NCI-H82 (cell line): ENCODE measurements around the gene TRIM33.
"Not testable (repeated sequence)": the region's sequence is repeated elsewhere in the genome, so short reads cannot be mapped to it uniquely, and the experiment has no call there.

Source experiments
- DNase-seq: peaks from one replicate; lab custom pipeline; 2025; lab: John Stamatoyannopoulos, UW

Gene TRIM33

DNA sequence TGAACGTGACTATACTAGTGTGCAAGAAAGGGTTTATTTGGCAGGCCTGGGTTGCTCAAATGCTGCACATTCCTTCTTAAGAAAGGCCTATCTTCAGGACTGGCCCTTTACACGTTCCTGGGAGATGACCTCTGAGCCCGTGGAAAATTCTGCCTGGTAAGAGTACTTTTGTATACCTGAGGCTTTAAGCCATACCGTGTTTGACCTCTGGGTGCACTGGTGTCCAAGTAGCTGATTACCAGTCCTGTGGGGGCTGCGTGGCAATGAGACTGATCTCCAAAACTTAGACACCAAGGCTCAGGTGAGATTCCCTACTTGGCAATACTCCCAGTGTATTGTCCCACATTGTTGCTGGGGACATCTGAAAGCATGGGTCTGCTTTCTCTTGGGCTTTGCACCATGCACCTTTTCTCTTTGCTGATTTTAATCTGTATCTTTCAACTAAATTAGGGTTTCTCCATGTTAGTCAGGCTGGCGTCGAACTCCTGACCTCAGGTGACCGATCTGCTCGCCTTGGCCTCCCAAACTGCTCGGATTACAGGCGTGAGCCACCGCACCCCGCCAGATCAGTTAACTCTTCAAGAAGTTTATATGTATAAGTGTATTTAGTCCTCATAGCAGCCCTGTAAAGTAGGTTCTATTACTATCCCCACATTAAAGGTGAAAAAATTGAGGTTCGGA is 44.5 kb downstream of the TRIM33 start:
- no peak for DNase-seq

DNA sequence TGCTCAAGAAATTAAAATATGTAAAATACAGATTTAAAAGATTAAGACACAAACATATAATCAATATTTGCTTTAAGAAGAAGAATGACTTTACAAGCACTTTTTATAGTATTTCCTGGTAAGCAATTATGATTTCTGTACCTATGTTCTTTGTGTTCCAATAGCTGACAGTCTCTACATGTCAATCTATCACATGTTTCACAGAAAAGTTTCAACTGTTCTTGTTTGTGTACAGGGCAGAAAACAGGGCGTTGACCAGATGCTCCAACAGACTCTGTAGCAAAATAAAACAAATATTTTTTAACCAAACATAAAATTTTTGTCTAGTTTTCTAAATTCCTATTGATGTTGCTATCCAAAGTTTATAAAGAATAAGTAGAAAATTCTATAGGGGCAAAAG is 48.0 kb downstream of the TRIM33 start:
- no peak for DNase-seq

DNA sequence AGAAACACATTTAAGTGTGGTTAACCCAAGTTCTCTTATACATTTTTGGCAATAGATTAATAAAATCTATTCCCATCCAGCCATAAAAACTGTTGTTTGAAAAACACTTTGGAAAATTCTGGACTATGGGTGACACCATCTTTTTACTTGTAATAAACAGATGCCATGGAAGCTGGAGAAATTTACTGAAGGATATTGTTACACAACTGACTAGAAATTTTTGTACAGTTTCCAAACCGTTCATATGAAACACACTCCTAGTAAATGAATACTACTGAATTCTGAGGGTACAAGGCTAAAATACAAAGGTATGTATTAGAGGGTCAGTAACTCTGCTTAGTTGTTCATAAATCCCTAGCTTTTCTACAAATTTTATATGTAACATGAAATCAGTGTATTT is 48.7 kb downstream of the TRIM33 start:
- DNase-seq, result no peak

DNA sequence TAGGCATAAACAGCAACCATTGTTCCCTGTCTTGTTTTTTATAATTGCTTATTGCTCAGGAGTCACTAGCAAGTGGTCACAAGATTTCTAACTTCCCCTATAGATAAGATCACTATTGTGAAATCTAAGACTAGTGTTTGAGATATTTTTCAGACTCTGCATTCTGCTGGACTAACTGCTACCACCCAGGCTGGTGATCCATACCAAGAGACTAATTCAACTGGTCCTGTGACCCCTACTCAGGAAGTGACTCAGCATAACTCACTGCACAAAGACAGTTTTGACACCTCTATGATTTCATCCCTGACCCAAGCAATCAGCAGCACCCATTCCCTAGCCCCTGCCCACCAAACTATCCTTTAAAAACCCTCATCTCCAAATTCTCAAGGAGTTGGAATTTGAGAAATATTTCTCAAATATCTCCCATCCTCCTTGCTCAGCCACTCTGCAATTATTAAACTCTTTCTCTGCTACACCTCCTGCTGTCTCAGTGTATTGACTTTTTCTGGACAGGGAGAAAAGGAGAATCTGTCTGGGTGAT is 52.7 kb downstream of the TRIM33 start:
- DNase-seq, result no peak

DNA sequence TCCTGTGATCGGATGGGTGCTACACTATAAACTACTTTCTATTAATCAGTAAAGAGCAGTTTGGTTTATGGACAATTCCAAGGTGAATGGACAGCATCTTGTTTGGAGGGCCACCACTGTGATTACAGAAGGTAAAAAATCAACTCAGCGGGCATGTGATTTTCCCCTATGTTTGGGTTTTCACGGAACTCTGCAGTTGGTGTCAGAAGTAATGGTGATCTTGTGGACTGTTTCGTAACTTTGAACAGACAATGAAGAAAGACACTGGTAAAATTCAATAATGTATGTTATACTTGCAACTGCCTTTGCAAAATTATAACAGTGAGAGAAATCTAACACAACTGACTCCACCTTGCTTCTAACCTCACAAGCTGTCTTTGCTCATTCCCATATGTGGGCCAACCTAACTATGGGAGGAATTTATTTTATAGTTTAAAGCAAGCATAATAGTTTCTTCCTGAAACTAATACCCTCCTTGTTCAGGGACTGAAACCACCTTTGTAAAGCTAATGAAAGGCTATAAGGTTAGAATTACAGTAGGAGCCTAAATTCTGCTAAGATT is 53.2 kb downstream of the TRIM33 start:
- DNase-seq, result no peak

DNA sequence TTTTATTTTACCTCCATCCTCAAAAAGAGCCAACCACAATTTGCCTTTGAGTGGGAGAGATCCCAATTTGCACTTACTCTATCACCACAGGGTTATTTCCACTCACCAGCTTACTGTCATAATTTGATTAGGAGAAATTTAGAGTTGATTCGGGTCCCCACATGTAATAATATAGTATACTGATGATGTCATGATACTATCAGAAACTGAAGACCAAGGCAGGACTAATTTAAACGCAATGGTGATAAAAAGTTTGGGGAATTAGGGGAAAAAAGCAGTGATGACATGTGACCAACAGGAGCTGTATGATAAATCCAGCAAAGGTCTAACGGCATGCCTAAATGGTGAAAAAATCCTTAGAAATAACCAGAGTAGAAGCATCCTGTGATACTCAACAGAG is 54.4 kb downstream of the TRIM33 start:
- DNase-seq, result no peak

- no peak for DNase-seq
These were observed 55.8 kb downstream of the TRIM33 start for GRCh38 chr1:114455102-114455785.

- DNase-seq, result no peak
These were observed 56.5 kb downstream of the TRIM33 start for GRCh38 chr1:114454539-114454938.

DNA sequence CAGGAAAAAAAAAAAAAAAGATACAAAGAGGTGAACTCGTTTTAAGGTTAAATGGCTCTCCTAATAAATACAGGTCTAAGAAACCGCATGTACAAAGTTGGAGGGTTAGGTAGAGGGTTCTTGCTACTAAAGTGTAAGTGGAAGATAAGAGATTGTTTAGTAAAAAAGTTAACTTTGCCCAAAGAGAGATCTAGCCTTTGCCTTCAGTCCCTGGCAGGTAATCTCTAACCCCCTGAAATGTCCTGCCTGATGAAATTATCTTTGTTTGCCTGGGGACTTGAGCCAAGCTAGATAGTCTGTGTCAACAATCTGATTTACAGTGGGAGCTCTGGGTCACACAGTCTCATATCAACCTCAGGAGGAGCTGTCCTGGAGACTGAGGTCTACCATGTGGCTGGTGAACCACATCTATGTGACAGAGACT is 57.6 kb downstream of the TRIM33 start:
- DNase-seq, result no peak

DNA sequence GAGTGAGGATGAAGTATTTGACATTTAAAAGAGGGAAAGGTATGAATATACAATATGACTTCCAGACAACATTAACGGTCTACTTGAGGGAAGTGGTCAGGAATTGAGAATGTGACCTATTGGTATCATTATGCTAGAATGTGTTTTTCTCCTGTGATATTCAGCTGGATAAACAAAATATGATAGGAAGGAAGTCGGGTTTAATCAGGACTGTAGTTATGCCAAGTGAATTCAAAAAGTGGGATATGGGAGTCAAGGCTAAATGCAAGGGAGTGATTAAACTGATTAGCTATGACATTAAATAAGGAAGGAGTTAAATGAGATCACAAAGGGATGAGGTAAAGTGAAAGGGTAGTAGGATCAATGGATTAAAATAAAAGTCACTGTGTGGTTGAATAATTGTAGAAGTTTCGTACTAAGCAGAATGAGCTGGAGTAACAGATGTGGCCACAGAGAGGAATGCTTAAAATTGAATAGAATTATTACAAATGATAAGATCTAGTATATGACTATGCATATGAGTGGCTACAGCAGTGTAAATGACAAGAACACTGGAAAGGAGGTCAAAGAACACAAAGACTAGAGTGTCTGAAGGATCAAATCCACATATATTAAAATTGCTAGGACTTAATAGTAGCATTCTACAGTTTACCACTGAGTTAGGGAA is 62.5 kb downstream of the TRIM33 start:
- DNase-seq, result no peak

DNA sequence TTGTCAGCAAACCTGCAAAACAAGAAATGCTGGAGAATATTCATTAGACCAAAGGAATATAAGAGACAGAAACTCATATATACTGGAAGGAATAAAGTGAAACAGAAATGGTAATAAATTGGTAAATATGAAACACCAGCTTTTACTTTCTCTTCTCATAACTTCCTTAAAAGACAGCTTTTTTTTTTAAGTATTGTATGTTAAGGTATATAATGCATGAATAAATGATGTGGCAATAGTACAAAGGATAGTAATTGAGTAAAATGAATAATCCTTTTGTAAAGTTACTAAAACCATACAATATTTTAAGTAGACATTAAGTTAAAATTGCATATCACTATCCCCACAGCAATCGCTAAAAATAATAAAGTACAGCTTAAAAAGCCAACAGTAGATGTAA is 64.8 kb downstream of the TRIM33 start:
- no peak for DNase-seq

- DNase-seq, result not testable (repeated sequence)
These were observed 67.8 kb downstream of the TRIM33 start for GRCh38 chr1:114443226-114443625.

DNA sequence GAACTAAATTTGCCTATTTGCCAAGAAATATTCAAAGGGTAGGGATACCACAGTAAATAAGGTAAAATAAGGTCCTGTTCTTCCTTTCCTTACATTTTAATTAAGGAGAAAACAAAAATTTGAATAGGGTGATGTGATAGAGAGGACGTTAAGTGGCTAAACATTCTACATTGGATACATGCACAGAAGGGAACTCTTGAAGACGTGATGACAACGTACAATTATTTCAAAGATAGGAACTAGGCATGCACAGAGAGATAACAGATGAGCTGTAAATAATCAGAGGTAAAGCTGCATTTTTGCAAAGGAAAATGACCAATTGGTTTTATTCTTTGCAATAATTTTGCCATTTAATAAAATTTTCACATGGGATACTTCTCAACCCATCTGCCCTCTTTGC is 69.7 kb downstream of the TRIM33 start:
- DNase-seq, result no peak

GRCh38 chr1:114439369-114439768 is 71.6 kb downstream of the TRIM33 start:
- DNase-seq, result no peak

- no peak for DNase-seq
These were observed 73.2 kb downstream of the TRIM33 start for GRCh38 chr1:114437812-114438211.

- no peak for DNase-seq
These were observed 74.2 kb downstream of the TRIM33 start for GRCh38 chr1:114436799-114437198.

GRCh38 chr1:114435088-114435715 is 75.8 kb downstream of the TRIM33 start:
- DNase-seq, result no peak

DNA sequence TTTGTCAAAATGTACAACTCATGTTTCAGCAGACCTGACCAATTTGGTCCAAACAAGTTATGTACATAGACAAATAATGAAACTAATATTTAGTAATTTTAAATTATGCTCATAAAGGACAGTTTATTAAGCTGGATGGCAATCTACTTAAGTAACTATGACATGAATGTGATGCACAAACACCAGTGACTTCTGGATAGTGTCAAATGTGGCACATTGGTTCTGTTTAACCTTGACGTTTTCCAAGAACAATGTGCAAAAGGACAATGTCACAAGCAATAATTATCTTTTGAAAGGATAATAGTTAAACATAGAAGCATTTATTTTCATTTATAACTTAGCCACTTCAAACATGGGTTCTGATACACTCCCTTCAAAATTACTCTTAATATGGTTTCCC is 80.0 kb downstream of the TRIM33 start:
- DNase-seq, result no peak

- no peak for DNase-seq
These were observed 82.8 kb downstream of the TRIM33 start for GRCh38 chr1:114428083-114428754.

DNA sequence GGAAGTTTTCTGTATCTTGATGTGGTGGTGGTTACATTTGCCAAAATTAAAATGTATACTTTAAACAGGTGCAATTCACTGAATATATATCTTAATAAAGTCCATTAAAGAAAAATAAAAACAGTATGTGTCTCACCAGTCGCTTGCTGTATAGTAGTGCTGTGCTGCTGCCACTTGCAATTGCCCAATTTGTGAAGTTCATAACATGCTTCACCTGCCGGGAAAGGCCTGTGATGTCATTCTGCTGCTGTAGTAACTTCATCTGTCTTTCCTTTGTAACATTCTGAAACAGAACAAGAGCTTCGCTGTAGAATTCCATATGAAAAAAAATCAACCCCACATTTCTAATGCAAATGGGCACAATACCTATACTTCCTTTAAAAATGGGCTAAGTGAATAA is 83.4 kb downstream of the TRIM33 start:
- DNase-seq, result no peak

DNA sequence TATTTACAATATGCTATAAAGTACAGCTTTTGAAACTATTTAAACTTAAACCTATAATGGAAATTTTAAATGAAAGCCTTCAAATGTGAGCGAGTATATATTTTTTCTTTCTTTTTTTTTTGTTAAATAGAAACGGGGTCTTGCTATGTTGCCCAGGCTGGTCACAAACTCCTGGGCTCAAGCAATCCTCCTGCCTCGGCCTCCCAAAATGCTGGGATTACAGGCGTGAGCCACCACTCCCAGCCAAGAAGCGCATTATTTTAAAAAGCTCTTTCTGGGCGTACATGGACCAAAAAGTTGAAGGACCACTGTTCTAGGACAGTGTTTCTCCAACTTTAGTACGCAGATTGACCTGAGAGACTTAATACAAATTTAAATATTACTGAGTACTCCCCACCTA is 87.5 kb downstream of the TRIM33 start:
- no peak for DNase-seq

- not testable (repeated sequence) for DNase-seq
These were observed 92.1 kb downstream of the TRIM33 start for GRCh38 chr1:114418948-114419347.
